B cell (primary cell): Measurements from ENCODE around the gene TMEM266. TPM values are rescaled to one million over a fixed set of nuclear protein-coding genes. Genes with fewer than 3 reads are reported as not detected.

Experiments used
- ATAC-seq: fragments of 200-7000 bp; cut with Tn5 transposase; one replicate; pipeline ENCODE4 v1.10.0; 2021; ENCODE audit warnings: low read depth, mild to moderate bottlenecking, moderate number of reproducible peaks, moderate library complexity
- CTCF ChIA-PET: fragments of 350-600 bp; sonication (Branson Sonifier 250); formaldehyde crosslinking; loops from one replicate; lab custom pipeline; 2021; ENCODE audit warnings: antibody characterized with exemption, inconsistent platforms; lab: Charles Lee
- POLR2A ChIA-PET: fragments of 350-600 bp; sonication (Branson Sonifier 250); formaldehyde crosslinking; loops from one replicate; lab custom pipeline; 2021; ENCODE audit warnings: antibody characterized with exemption; lab: Charles Lee
- DNase-seq: peaks from one replicate; pipeline ENCODE4 v3.0.0; 2013
- H2AFZ ChIP-seq: 2 replicates; pipeline ENCODE4 v1.6.1; 2012; ENCODE audit warnings: mild to moderate bottlenecking, low read depth, low read length; ENCODE audit not compliant: insufficient read depth, poor library complexity, severe bottlenecking
- H3K27ac ChIP-seq, 2 donors: 1 replicate in 1 of 2; 2 replicates in 1 of 2; pipeline ENCODE4 v1.5.1; 2012 to 2013; ENCODE audit warnings: low read length in 2 of 2, mild to moderate bottlenecking in 2 of 2, moderate library complexity in 1 of 2
- H3K27me3 ChIP-seq, 4 experiments: fragments of 200-600 bp in 1 of 4; sonication (generic) in 1 of 4; replicated peaks in 1 of 4; 1 replicate in 2 of 4; 2 replicates in 2 of 4; pipeline versions ENCODE4 v1.6.1 to v1.7.0; 2013 to 2016; ENCODE audit warnings: low read length in 3 of 4, mild to moderate bottlenecking in 2 of 4, mixed read lengths in 1 of 4, moderate library complexity in 1 of 4; ENCODE audit not compliant: insufficient read depth in 4 of 4, control insufficient read depth in 3 of 4; ENCODE audit errors: control extremely low read depth in 1 of 4
- H3K36me3 ChIP-seq, 2 experiments: replicated peaks in 1 of 2; 1 replicate in 1 of 2; 2 replicates in 1 of 2; pipeline versions ENCODE4 v1.6.1 to v1.7.1; 2013; ENCODE audit warnings: low read length in 1 of 2; ENCODE audit not compliant: insufficient read depth in 2 of 2, control insufficient read depth in 1 of 2; ENCODE audit errors: control extremely low read depth in 1 of 2, extremely low read depth in 1 of 2
- H3K4me1 ChIP-seq, 2 donors: fragments of 200-600 bp in 1 of 2; sonication (generic) in 1 of 2; 1 replicate in 1 of 2; 2 replicates in 1 of 2; pipeline versions ENCODE4 v1.5.1 to v1.6.1; 2013 to 2017; ENCODE audit warnings: low read length in 2 of 2; ENCODE audit not compliant: control insufficient read depth in 2 of 2, insufficient read depth in 2 of 2
- H3K4me2 ChIP-seq: replicated peaks from 2 replicates; pipeline ENCODE3; 2012; ENCODE audit warnings: mild to moderate bottlenecking, low read depth, low read length; ENCODE audit not compliant: poor library complexity, severe bottlenecking
- H3K4me3 ChIP-seq, 5 experiments: fragments of 200-600 bp in 1 of 5; sonication (generic) in 1 of 5; 1 replicate in 3 of 5; 2 replicates in 2 of 5; pipeline versions ENCODE4 v1.5.1 to v1.7.0; 2011 to 2016; ENCODE audit warnings: low read length in 4 of 5, mild to moderate bottlenecking in 4 of 5, low read depth in 2 of 5, control low read depth in 1 of 5, moderate library complexity in 1 of 5; ENCODE audit not compliant: insufficient read depth in 1 of 5; ENCODE audit errors: control extremely low read depth in 1 of 5, extremely low read depth in 1 of 5
- H3K79me2 ChIP-seq: fragments of 200-600 bp; sonication (generic); one replicate; pipeline ENCODE4 v1.6.0; 2016; ENCODE audit warnings: low read length; ENCODE audit not compliant: control insufficient read depth, insufficient read depth
- H3K9ac ChIP-seq: fragments of 200-600 bp; sonication (generic); 2 replicates; pipeline ENCODE4 v1.6.1; 2017; ENCODE audit warnings: mild to moderate bottlenecking, low read length, moderate library complexity
- H3K9me3 ChIP-seq, 3 donors: one replicate each; pipeline versions ENCODE4 v1.6.1 to v1.7.1; 2013; ENCODE audit warnings: low read length in 2 of 3; ENCODE audit not compliant: control insufficient read depth in 2 of 3, insufficient read depth in 1 of 3; ENCODE audit errors: control extremely low read depth in 1 of 3
- H4K20me1 ChIP-seq: 2 replicates; pipeline ENCODE4 v1.6.0; 2012; ENCODE audit warnings: mild to moderate bottlenecking, low read length; ENCODE audit not compliant: insufficient read depth, control insufficient read depth, poor library complexity, severe bottlenecking
- H3K27ac Mint-ChIP-seq: one replicate; pipeline ENCODE4 v1.8.0; 2021; ENCODE audit warnings: mixed read lengths
- H3K27me3 Mint-ChIP-seq: one replicate; pipeline ENCODE4 v1.8.0; 2021; ENCODE audit warnings: mixed read lengths
- H3K4me1 Mint-ChIP-seq: one replicate; pipeline ENCODE4 v1.8.0; 2021; ENCODE audit warnings: mixed read lengths
- H3K4me3 Mint-ChIP-seq: one replicate; pipeline ENCODE4 v1.8.0; 2021; ENCODE audit warnings: mixed read lengths
- H3K9me3 Mint-ChIP-seq: one replicate; pipeline ENCODE4 v1.8.0; 2022; ENCODE audit warnings: mixed read lengths; ENCODE audit not compliant: insufficient read depth
- EZH2 ChIP-seq: IDR thresholded peaks from 2 replicates; pipeline ENCODE4 v1.6.1; 2012; ENCODE audit warnings: borderline replicate concordance, low read depth, mild to moderate bottlenecking, moderate library complexity, low read length; ENCODE audit not compliant: insufficient read depth, poor library complexity, severe bottlenecking
- whole genome bisulfite sequencing: methylation state at CpG from one replicate; pipeline ENCODE4 v1.1.5; 2013; ENCODE audit warnings: missing lambda C conversion rate; ENCODE audit not compliant: insufficient coverage; 5-methylcytosine and 5-hydroxymethylcytosine counted together
- intact Hi-C: fragments of 100-400 bp; cut with micrococcal nuclease; formaldehyde crosslinking; loops from one replicate; pipeline ENCODE4 v1.10.0; 2022
- polyA plus RNA-seq: library from polyadenylated mRNA; depleted of rRNA; stranded (reverse); fragments of >200 nt; gene quantifications from 2 replicates; pipeline ENCODE4 v1.2.3, GENCODE V29; 2012
- total RNA-seq, 2 donors: library from RNA; stranded (reverse); fragments of 120-200 nt in 1 of 2; gene quantifications; 1 replicate in 1 of 2; 2 replicates in 1 of 2; pipeline versions ENCODE4 v1.2.3 to v1.2.4, GENCODE V29; 2013 to 2022
- TF ChIP-seq, protein P1 (sequence below): fragments of 200-600 bp; IDR thresholded peaks from one replicate; pipeline ENCODE4 v1.8.0; 2022; ENCODE audit warnings: antibody characterized with exemption, mild to moderate bottlenecking

Gene TMEM266
- total and polyA plus RNA-seq, 2 donors (not counting 1 experiment from before 2014, with no cell fraction given) = not detected

DNA sequence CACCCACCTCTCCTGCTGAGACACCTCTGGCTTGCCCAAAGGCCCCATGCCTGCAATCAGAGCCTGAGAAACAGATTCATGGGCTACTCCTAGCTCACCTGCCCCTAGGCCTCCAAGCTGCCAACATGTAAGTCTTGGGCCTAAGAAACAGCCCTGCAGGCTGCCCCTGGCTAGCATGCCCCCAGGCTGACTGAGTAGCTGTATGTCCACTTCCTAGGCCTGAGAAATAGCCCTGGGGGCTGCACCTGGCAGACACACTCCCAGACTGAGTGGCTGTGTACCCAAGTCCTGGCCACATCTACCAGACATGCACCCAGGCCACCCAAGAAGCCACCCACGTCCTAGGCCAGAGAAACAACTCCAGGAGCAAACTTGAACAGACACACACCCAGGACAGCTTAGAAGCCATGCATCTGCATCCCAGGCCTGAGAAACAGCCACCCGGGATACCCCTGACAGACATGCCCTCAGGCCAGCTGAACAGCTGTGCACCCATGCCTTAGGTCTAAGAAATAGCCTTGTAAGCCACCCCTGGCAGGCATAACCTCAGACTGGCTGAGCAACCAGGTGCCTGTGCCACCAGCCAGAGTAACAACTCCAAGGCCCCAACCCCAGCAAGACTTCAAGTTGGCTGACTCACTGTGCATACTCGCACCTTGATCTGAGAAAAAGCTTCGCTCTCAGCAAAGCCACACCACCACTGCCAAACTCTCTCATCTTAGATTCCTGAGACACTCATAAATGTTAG is 35.6 kb upstream of the TMEM266 start:
- H3K27me3 ChIP-seq = peaks cover 0 to 7% (median 0%) of the 10 kb centered on the region in 4 experiments
- H3K27me3 Mint-ChIP-seq = peaks cover 22% of the 10 kb centered on the region
- no peaks in the 10 kb centered on the region for H3K36me3 ChIP-seq
- ChIA-PET POLR2A (no interaction called here), CTCF (interaction anchor here (0.6 kb wide), 1 partner anchor 126 kb away, joined by 3 read pairs; no protein-coding TSS in a partner anchor)
- H3K27ac ChIP-seq = no peak overlapping the region
- ATAC-seq (no peak), DNase-seq (peak; percentile 2)
- H3K9me3 ChIP-seq = peaks cover 2 to 34% (median 17%) of the 10 kb centered on the region in 3 donors
- no peak overlapping the region for H3K4me3 ChIP-seq
- H3K4me3 Mint-ChIP-seq = no peak overlapping the region
- no peak overlapping the region for H3K27ac Mint-ChIP-seq
- H3K4me1 ChIP-seq = no peaks in the 10 kb centered on the region
- no peaks in the 10 kb centered on the region for H4K20me1 ChIP-seq
- H3K4me2 ChIP-seq = no peak overlapping the region
- no peak overlapping the region for H3K9ac ChIP-seq
- H3K4me1 Mint-ChIP-seq = no peaks in the 10 kb centered on the region
- TF ChIP-seq EZH2 = no peak
- TF ChIP-seq, protein P1, sequence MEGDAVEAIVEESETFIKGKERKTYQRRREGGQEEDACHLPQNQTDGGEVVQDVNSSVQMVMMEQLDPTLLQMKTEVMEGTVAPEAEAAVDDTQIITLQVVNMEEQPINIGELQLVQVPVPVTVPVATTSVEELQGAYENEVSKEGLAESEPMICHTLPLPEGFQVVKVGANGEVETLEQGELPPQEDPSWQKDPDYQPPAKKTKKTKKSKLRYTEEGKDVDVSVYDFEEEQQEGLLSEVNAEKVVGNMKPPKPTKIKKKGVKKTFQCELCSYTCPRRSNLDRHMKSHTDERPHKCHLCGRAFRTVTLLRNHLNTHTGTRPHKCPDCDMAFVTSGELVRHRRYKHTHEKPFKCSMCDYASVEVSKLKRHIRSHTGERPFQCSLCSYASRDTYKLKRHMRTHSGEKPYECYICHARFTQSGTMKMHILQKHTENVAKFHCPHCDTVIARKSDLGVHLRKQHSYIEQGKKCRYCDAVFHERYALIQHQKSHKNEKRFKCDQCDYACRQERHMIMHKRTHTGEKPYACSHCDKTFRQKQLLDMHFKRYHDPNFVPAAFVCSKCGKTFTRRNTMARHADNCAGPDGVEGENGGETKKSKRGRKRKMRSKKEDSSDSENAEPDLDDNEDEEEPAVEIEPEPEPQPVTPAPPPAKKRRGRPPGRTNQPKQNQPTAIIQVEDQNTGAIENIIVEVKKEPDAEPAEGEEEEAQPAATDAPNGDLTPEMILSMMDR = no peak
- intact Hi-C loops = no loop called here
- no peaks in the 10 kb centered on the region for H3K79me2 ChIP-seq
- WGBS = 92% methylated on average over 3 of the region's 4 CpGs
- no peak overlapping the region for H2AFZ ChIP-seq
- peaks cover 9% of the 10 kb centered on the region for H3K9me3 Mint-ChIP-seq

DNA sequence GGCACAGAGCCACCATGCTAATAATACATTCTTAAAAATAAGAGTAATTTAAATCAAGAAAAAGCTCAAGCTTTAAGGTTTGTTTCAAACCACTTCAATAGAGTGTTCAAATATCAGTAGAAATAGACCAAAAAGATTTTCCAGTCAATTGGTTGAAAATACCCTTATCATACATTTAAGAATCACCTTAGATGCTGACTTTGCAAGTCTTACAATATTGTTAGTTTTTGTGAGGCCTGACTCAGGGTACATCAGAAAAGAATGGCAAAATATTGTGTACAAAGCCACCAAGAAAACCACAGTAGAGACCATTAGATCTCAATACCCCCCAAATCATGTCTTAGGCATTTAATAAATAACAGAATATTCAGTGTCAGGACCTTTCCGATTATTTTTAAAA is 27.7 kb upstream of the TMEM266 start:
- no peaks in the 10 kb centered on the region for H3K36me3 ChIP-seq
- no peak overlapping the region for H3K4me3 Mint-ChIP-seq
- peaks cover 4% of the 10 kb centered on the region for H3K9me3 Mint-ChIP-seq
- no peaks in the 10 kb centered on the region for H3K4me1 ChIP-seq
- no peaks in the 10 kb centered on the region for H3K4me1 Mint-ChIP-seq
- ChIA-PET POLR2A (no interaction called here), CTCF (no interaction called here)
- peaks cover 0 to 3% (median 0%) of the 10 kb centered on the region in 4 experiments for H3K27me3 ChIP-seq
- ATAC-seq = no peak
- TF ChIP-seq, protein P1 = no peak
- no peak for TF ChIP-seq EZH2
- no peak overlapping the region for H2AFZ ChIP-seq
- H3K4me3 ChIP-seq = no peak overlapping the region
- H3K9me3 ChIP-seq = no peaks in the 10 kb centered on the region
- H3K27ac ChIP-seq = no peak overlapping the region
- no peak overlapping the region for H3K4me2 ChIP-seq
- H3K79me2 ChIP-seq = no peaks in the 10 kb centered on the region
- no peak for DNase-seq
- H3K27ac Mint-ChIP-seq = no peak overlapping the region
- no peaks in the 10 kb centered on the region for H4K20me1 ChIP-seq
- no peak overlapping the region for H3K9ac ChIP-seq
- no CpG with 5 or more reads among the region's 1 CpG for WGBS
- intact Hi-C loops = no loop called here
- H3K27me3 Mint-ChIP-seq = no peaks in the 10 kb centered on the region
